ENCODE data around the gene ADAMTS2.

Gene ADAMTS2

GRCh38 chr5:179331591-179332375 lies 13.5 kb downstream of the ADAMTS2 start:
- WGBS, 2 donors (ENCODE audit: extremely low coverage in 2 of 2, insufficient read length in 2 of 2, insufficient replicate concordance in 1 of 2), result no CpG with 5 or more reads among the region's 8 CpGs

GRCh38 chr5:179330186-179330900 lies 14.9 kb downstream of the ADAMTS2 start:
- Histone ChIP-seq H3K4me3 (ENCODE audit: low read length in 2 of 2) (no peak overlapping the region), H3K4ac (ENCODE audit: low read length) (no peak overlapping the region), H3K36me3 (replicated peaks in 1 of 2; ENCODE audit: control insufficient read depth in 2 of 2, insufficient read depth in 2 of 2, low read length in 2 of 2) (no peaks in the 10 kb centered on the region), H3K23ac (ENCODE audit: low read depth, low read length, poor library complexity) (peak overlapping the region; percentile 40), H3K79me1 (ENCODE audit: low read depth, low read length) (no peaks in the 10 kb centered on the region), H2BK12ac (ENCODE audit: low read length) (no peak overlapping the region), H3K9ac (ENCODE audit: low read depth, low read length, poor library complexity) (peak overlapping the region; percentile 15), H4K91ac (ENCODE audit: low read depth, low read length, poor library complexity) (no peak overlapping the region), H3K4me2 (ENCODE audit: insufficient read depth, low read length, poor library complexity, severe bottlenecking) (no peak overlapping the region), H2AFZ (ENCODE audit: low read length) (no peak overlapping the region), H4K8ac (ENCODE audit: low read depth, low read length) (no peak overlapping the region), H2BK120ac (ENCODE audit: low read depth, low read length) (no peak overlapping the region), H2AK5ac (ENCODE audit: low read depth, low read length) (peak overlapping the region; percentile 72), H3K27ac (replicated peaks; ENCODE audit: low read length) (no peak overlapping the region), H3K9me3 (replicated peaks in 1 of 2; ENCODE audit: control insufficient read depth in 2 of 2, insufficient read depth in 1 of 2, low read depth in 1 of 2, low read length in 2 of 2) (no peaks in the 10 kb centered on the region), H3K18ac (ENCODE audit: low read length) (peak overlapping the region; percentile 75), H3K27me3 (ENCODE audit: control insufficient read depth in 3 of 3, insufficient read depth in 3 of 3, low read depth in 1 of 3, low read length in 3 of 3) (peaks cover 0 to 7% (median 0%) of the 10 kb centered on the region in 3 experiments), H3K4me1 (ENCODE audit: control insufficient read depth in 2 of 2, insufficient read depth in 1 of 2, low read depth in 1 of 2, low read length in 2 of 2) (peaks cover 0 to 14% of the 10 kb centered on the region in 2 donors), H2BK5ac (ENCODE audit: low read length) (peak overlapping the region; percentile 84), H2BK15ac (ENCODE audit: low read length) (no peak overlapping the region), H3K14ac (ENCODE audit: low read length) (peak overlapping the region; percentile 5)
- no peak for DNase-seq (ENCODE audit: low spot score)
- WGBS, 2 donors (ENCODE audit: extremely low coverage in 2 of 2, insufficient read length in 2 of 2, insufficient replicate concordance in 1 of 2), result no CpG with 5 or more reads among the region's 13 CpGs

More at GRCh38 chr5:179331591-179332375, 13.5 kb downstream of the ADAMTS2 start:
- Histone ChIP-seq H3K14ac (ENCODE audit: low read length) (no peak overlapping the region), H3K4ac (ENCODE audit: low read length) (no peak overlapping the region), H3K27ac (replicated peaks; ENCODE audit: low read length) (no peak overlapping the region), H3K9me3 (replicated peaks in 1 of 2; ENCODE audit: control insufficient read depth in 2 of 2, insufficient read depth in 1 of 2, low read depth in 1 of 2, low read length in 2 of 2) (no peaks in the 10 kb centered on the region), H3K36me3 (replicated peaks in 1 of 2; ENCODE audit: control insufficient read depth in 2 of 2, insufficient read depth in 2 of 2, low read length in 2 of 2) (no peaks in the 10 kb centered on the region), H3K18ac (ENCODE audit: low read length) (peak overlapping the region; percentile 78), H2BK120ac (ENCODE audit: low read depth, low read length) (no peak overlapping the region), H3K4me1 (ENCODE audit: control insufficient read depth in 2 of 2, insufficient read depth in 1 of 2, low read depth in 1 of 2, low read length in 2 of 2) (peaks cover 0 to 9% of the 10 kb centered on the region in 2 donors), H3K27me3 (ENCODE audit: control insufficient read depth in 3 of 3, insufficient read depth in 3 of 3, low read depth in 1 of 3, low read length in 3 of 3) (peaks cover 0 to 3% (median 0%) of the 10 kb centered on the region in 3 experiments), H3K9ac (ENCODE audit: low read depth, low read length, poor library complexity) (no peak overlapping the region), H3K79me1 (ENCODE audit: low read depth, low read length) (no peaks in the 10 kb centered on the region), H2BK15ac (ENCODE audit: low read length) (no peak overlapping the region), H2BK12ac (ENCODE audit: low read length) (peak overlapping the region; percentile 75), H2AK5ac (ENCODE audit: low read depth, low read length) (peak overlapping the region; percentile 81), H3K4me3 (ENCODE audit: low read length in 2 of 2) (no peak overlapping the region), H3K4me2 (ENCODE audit: insufficient read depth, low read length, poor library complexity, severe bottlenecking) (no peak overlapping the region), H4K91ac (ENCODE audit: low read depth, low read length, poor library complexity) (no peak overlapping the region), H2AFZ (ENCODE audit: low read length) (no peak overlapping the region), H2BK5ac (ENCODE audit: low read length) (no peak overlapping the region), H4K8ac (ENCODE audit: low read depth, low read length) (peak overlapping the region; percentile 23), H3K23ac (ENCODE audit: low read depth, low read length, poor library complexity) (no peak overlapping the region)
- DNase-seq (ENCODE audit: low spot score), result no peak

DNA sequence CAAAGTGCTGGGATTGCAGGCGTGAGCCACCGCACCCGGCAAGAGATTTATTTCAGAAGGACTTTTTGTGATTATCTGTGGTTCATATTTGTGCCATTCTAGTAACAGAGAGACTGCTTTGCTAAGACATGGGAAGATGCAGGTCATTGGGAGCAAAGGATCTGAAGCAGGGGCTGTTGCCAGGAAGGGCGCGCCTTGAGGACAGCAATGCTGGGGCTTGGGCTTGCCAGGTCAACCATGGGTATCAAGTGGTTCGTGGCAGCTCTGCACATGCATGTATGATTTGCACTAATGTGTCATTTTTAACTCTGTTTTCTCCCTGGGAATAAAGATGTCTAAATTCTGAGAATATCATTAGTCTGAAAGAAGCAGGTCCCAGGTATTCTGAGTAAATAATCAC lies 17.0 kb downstream of the ADAMTS2 start:
- no peak for DNase-seq (ENCODE audit: low spot score)
- no peak overlapping the region for H2BK12ac ChIP-seq (ENCODE audit: low read length)
- no peak overlapping the region for H4K91ac ChIP-seq (ENCODE audit: low read depth, low read length, poor library complexity)
- H3K36me3 ChIP-seq (replicated peaks in 1 of 2; ENCODE audit: control insufficient read depth in 2 of 2, insufficient read depth in 2 of 2, low read length in 2 of 2), result no peaks in the 10 kb centered on the region
- H2BK15ac ChIP-seq (ENCODE audit: low read length), result no peak overlapping the region
- peaks cover 3% of the 10 kb centered on the region for H3K79me1 ChIP-seq (ENCODE audit: low read depth, low read length)
- H3K4me2 ChIP-seq (ENCODE audit: insufficient read depth, low read length, poor library complexity, severe bottlenecking), result no peak overlapping the region
- H3K23ac ChIP-seq (ENCODE audit: low read depth, low read length, poor library complexity), result no peak overlapping the region
- no peak overlapping the region for H3K18ac ChIP-seq (ENCODE audit: low read length)
- H3K4ac ChIP-seq (ENCODE audit: low read length), result no peak overlapping the region
- no peaks in the 10 kb centered on the region for H3K9me3 ChIP-seq (replicated peaks in 1 of 2; ENCODE audit: control insufficient read depth in 2 of 2, insufficient read depth in 1 of 2, low read depth in 1 of 2, low read length in 2 of 2)
- no peak overlapping the region for H2BK120ac ChIP-seq (ENCODE audit: low read depth, low read length)
- H2BK5ac ChIP-seq (ENCODE audit: low read length), result no peak overlapping the region
- H3K9ac ChIP-seq (ENCODE audit: low read depth, low read length, poor library complexity), result no peak overlapping the region
- H4K8ac ChIP-seq (ENCODE audit: low read depth, low read length), result no peak overlapping the region
- H3K14ac ChIP-seq (ENCODE audit: low read length), result no peak overlapping the region
- no peak overlapping the region for H2AFZ ChIP-seq (ENCODE audit: low read length)
- no peak overlapping the region for H2AK5ac ChIP-seq (ENCODE audit: low read depth, low read length)
- no peak overlapping the region for H3K4me3 ChIP-seq (ENCODE audit: low read length in 2 of 2)
- no CpG with 5 or more reads among the region's 6 CpGs for WGBS, 2 donors (ENCODE audit: extremely low coverage in 2 of 2, insufficient read length in 2 of 2, insufficient replicate concordance in 1 of 2)
- H3K4me1 ChIP-seq (ENCODE audit: control insufficient read depth in 2 of 2, insufficient read depth in 1 of 2, low read depth in 1 of 2, low read length in 2 of 2), result peaks cover 0 to 14% of the 10 kb centered on the region in 2 donors
- H3K27me3 ChIP-seq (ENCODE audit: control insufficient read depth in 3 of 3, insufficient read depth in 3 of 3, low read depth in 1 of 3, low read length in 3 of 3), result peaks cover 0 to 7% (median 0%) of the 10 kb centered on the region in 3 experiments
- H3K27ac ChIP-seq (replicated peaks; ENCODE audit: low read length), result no peak overlapping the region
